Hepatocyte (in vitro differentiated cells): ENCODE results near the gene HOMER1.

Experiments
- CTCF ChIP-seq: fragments of 200-600 bp; sonication (generic); IDR thresholded peaks from 2 replicates; pipeline ENCODE4 v1.5.1; 2016; ENCODE audit warnings: antibody characterized with exemption, mild to moderate bottlenecking; ENCODE audit not compliant: poor library complexity
- EZH2 ChIP-seq: fragments of 200-600 bp; sonication (generic); IDR thresholded peaks from 2 replicates; pipeline ENCODE4 v1.6.1; 2016; ENCODE audit warnings: antibody characterized with exemption, mild to moderate bottlenecking, borderline replicate concordance
- EZH2phosphoT487 ChIP-seq: fragments of 200-600 bp; sonication (generic); IDR thresholded peaks from one replicate; pipeline ENCODE4 v1.6.1; 2018; ENCODE audit warnings: antibody characterized with exemption, mild to moderate bottlenecking, low read depth, moderate library complexity; ENCODE audit not compliant: unreplicated experiment, severe bottlenecking

GRCh38 chr5:79423296-79423695, 90.6 kb downstream of the HOMER1 start:
- TF ChIP-seq CTCF (no peak), EZH2 (no peak), EZH2phosphoT487 (no peak)
